ENCODE data around the gene CCDC107. TPM values are rescaled to one million over a fixed set of nuclear protein-coding genes. Genes with fewer than 3 reads are reported as not detected.

Gene CCDC107
- total RNA-seq, 1 donor, result 10.9 TPM

GRCh38 chr9:35696520-35697215 lies 38.6 kb downstream of the CCDC107 start:
- no peak overlapping the region for H3K4me3 ChIP-seq (ENCODE audit: low read depth, low read length)
- TF ChIP-seq CTCF (IDR thresholded peaks at IDR 0.05; ENCODE audit: insufficient read depth, low read length), result peak; percentile 95
- DNase-seq (ENCODE audit: low read depth), result peak; percentile 56

GRCh38 chr9:35697486-35697885 lies 39.4 kb downstream of the CCDC107 start:
- no peak for DNase-seq (ENCODE audit: low read depth)
- H3K4me3 ChIP-seq (ENCODE audit: low read depth, low read length), result no peak overlapping the region
- TF ChIP-seq CTCF (IDR thresholded peaks at IDR 0.05; ENCODE audit: insufficient read depth, low read length), result no peak

- no peak for TF ChIP-seq CTCF (IDR thresholded peaks at IDR 0.05; ENCODE audit: insufficient read depth, low read length)
- no peak for DNase-seq (ENCODE audit: low read depth)
- H3K4me3 ChIP-seq (ENCODE audit: low read depth, low read length), result no peak overlapping the region
These were observed 40.1 kb downstream of the CCDC107 start for GRCh38 chr9:35698231-35698630.

GRCh38 chr9:35700031-35700430 lies 41.9 kb downstream of the CCDC107 start:
- H3K4me3 ChIP-seq (ENCODE audit: low read depth, low read length), result no peak overlapping the region
- DNase-seq (ENCODE audit: low read depth), result no peak
- TF ChIP-seq CTCF (IDR thresholded peaks at IDR 0.05; ENCODE audit: insufficient read depth, low read length), result no peak

- DNase-seq (ENCODE audit: low read depth), result no peak
- TF ChIP-seq CTCF (IDR thresholded peaks at IDR 0.05; ENCODE audit: insufficient read depth, low read length), result no peak
- no peak overlapping the region for H3K4me3 ChIP-seq (ENCODE audit: low read depth, low read length)
These were observed 42.9 kb downstream of the CCDC107 start for GRCh38 chr9:35700942-35701341.

GRCh38 chr9:35702696-35703095 lies 44.6 kb downstream of the CCDC107 start:
- TF ChIP-seq CTCF (IDR thresholded peaks at IDR 0.05; ENCODE audit: insufficient read depth, low read length), result no peak
- no peak overlapping the region for H3K4me3 ChIP-seq (ENCODE audit: low read depth, low read length)
- DNase-seq (ENCODE audit: low read depth), result no peak
